Measurements from ENCODE around the gene ZNF554. TPM values are rescaled to one million over a fixed set of nuclear protein-coding genes. Genes with fewer than 3 reads are reported as not detected.
"Not testable (repeated sequence)": the region's sequence is repeated elsewhere in the genome, so short reads cannot be mapped to it uniquely, and the experiment has no call there.

The ZNF554 gene
- total RNA-seq, 1 experiment from 2014 or later, result 4.6 TPM

DNA sequence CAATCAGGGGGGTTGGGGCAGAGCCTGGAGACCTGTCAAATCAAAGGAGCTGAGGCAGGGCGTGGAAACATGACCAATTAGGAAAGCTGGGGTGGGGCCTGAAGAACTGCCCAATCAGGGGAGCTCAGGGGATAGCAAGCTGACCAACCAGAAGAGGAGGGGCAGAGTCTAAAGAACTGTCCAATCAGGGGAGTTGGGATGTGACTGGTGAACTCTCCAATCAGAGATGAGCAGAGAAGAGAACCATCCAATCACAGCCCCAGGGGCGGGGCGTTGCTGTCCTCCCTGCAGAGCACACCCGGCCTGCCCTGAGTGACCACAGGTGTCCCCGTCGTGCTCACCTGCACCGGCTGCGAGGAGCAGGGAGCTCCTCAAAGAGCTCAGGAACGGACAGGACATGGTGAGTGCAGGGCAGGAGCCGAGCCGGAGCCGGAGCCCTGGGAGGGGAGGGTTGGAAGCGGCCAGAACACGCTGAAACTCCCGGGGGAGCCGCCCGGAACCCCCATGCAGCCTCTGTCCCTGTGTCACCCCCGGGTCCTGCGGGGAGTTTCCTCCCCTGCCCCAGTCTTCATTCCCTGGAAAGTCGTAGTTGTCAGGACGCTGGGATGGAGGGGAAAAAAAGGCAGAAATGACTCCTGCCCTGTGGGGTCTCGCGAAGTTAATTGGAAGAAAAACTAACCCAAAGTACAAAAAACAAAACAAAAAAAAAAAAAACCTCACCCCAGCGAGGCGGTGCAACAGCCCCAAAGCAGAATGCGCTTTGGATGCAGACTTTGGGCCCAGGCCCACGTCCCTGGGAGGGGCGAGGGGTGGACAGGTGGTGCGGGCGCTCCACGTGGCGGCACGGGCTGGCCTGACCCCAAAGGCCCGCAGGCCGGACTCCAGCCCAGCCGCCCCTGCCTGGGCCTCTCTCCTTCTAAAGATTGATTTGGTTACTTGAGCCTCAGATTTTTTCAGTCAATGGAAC lies 47.6 kb downstream of the ZNF554 start, which contains the start of gene ZNF556:
Gene ZNF556 (plus strand): TSS at position 311 of the 967 bp plus-strand sequence. CDS start 87 bp downstream, at position 398.
- DNase-seq (ENCODE audit: low read depth), result peak; percentile 72

DNA sequence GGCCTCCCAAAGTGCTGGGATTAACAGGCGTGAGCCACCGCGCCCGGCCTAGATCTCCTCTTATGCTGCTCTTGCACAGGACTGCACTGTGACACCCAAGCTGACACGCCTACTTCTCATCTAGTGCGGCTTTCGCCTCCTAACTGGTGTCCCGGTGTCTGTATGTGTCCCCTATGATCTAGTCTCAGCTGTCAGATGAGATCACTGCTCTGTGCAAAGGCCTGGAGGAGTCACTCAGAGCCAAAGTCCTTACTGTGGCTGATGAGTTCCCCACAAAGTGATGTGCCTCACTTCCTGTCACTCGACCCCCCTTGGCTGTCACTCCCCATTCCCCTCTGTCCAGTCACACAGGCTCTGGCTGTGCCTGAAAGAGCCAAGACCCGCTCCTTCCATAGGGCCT lies 50.0 kb downstream of the ZNF554 start:
- DNase-seq (ENCODE audit: low read depth), result peak; percentile 17

GRCh38 chr19:2872175-2872574 lies 52.5 kb downstream of the ZNF554 start:
- DNase-seq (ENCODE audit: low read depth), result not testable (repeated sequence)

- DNase-seq (ENCODE audit: low read depth), result no peak
These were observed 58.0 kb downstream of the ZNF554 start for GRCh38 chr19:2877398-2878331.

GRCh38 chr19:2883686-2884439 lies 64.2 kb downstream of the ZNF554 start:
- no peak for DNase-seq (ENCODE audit: low read depth)

GRCh38 chr19:2885736-2886135 lies 66.1 kb downstream of the ZNF554 start:
- DNase-seq (ENCODE audit: low read depth), result no peak

Other genes starting within 250 kb of the ZNF554 start
- 0.12 TPM in 1 of 2 replicates, not detected in the other for gene GNG7, start 117.2 kb upstream of the ZNF554 start, total RNA-seq (2014; rRNA removed; shearing (Covaris generic))
- 1.2 and 1.6 TPM in 2 replicates for gene DIRAS1, start 98.5 kb upstream of the ZNF554 start, total RNA-seq (2014; rRNA removed; shearing (Covaris generic))
- gene SLC39A3, start 79.9 kb upstream of the ZNF554 start, total RNA-seq (2014; rRNA removed; shearing (Covaris generic)), result 73.7 and 80.4 TPM in 2 replicates
- gene SGTA, start 36.6 kb upstream of the ZNF554 start, total RNA-seq (2014; rRNA removed; shearing (Covaris generic)), result 60.4 and 87.9 TPM in 2 replicates
- gene THOP1, start 34.4 kb upstream of the ZNF554 start, total RNA-seq (2014; rRNA removed; shearing (Covaris generic)), result 61.7 and 134 TPM in 2 replicates
- gene ZNF555, start 21.6 kb downstream of the ZNF554 start, total RNA-seq (2014; rRNA removed; shearing (Covaris generic)), result 8.3 and 8.7 TPM in 2 replicates
- gene ZNF556, start 47.5 kb downstream of the ZNF554 start, total RNA-seq (2014; rRNA removed; shearing (Covaris generic)), result 0.52 TPM in 1 of 2 replicates, not detected in the other
- gene ZNF57, start 81.1 kb downstream of the ZNF554 start, total RNA-seq (2014; rRNA removed; shearing (Covaris generic)), result 5.0 and 8.4 TPM in 2 replicates
- gene ZNF77, start 125.1 kb downstream of the ZNF554 start, total RNA-seq (2014; rRNA removed; shearing (Covaris generic)), result 4.9 and 7.6 TPM in 2 replicates
- gene TLE6, start 157.7 kb downstream of the ZNF554 start, total RNA-seq (2014; rRNA removed; shearing (Covaris generic)), result 0.10 and 2.8 TPM in 2 replicates
- gene TLE2, start 209.4 kb downstream of the ZNF554 start, total RNA-seq (2014; rRNA removed; shearing (Covaris generic)), result not detected in 2 replicates
- 186 and 200 TPM in 2 replicates for gene TLE5, start 242.6 kb downstream of the ZNF554 start, total RNA-seq (2014; rRNA removed; shearing (Covaris generic))

Data from M059J (cell line).